ENCODE results near the gene GALNT13.

DNA sequence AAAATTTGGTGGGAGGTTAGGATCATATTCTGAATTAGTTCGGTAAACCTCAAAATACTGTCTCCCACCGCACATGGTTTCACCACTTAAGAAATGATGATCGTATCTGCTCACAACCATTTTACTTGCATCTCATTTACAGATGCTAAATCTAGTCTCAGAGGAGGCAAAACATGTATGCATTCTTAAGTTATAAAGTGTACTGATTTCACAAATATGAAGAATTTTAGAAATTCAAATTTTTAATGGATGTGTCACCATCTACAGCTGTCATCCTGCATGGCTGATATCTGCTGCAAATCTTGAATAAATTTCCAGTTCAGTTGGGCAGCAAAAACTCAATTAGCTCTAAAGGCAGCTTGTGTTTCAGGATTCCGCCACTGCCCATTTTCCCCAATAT lies 583.4 kb downstream of the GALNT13 start:
- no peak for TF ChIP-seq YY1 (IDR thresholded peaks at IDR 0.05; ENCODE audit: insufficient read depth, insufficient read length)
- no peak for TF ChIP-seq SUZ12 (IDR thresholded peaks at IDR 0.05; ENCODE audit: extremely low read depth, insufficient read depth, insufficient read length)
- no peak for TF ChIP-seq ZNF274 (IDR thresholded peaks at IDR 0.05; ENCODE audit: low read depth, low read length)

Data from NT2/D1 (cell line).